Choroid plexus epithelial cell (primary cell): ENCODE data around the gene RPRD2.
"Not testable (repeated sequence)": the region's sequence is repeated elsewhere in the genome, so short reads cannot be mapped to it uniquely, and the experiment has no call there.

Source experiments
- DNase-seq: peaks from one replicate; pipeline ENCODE4 v3.0.0-alpha.2; 2010; ENCODE audit warnings: low read depth
- H3K4me3 ChIP-seq: 2 replicates; pipeline ENCODE4 v1.5.1; 2011; ENCODE audit warnings: low read depth, mild to moderate bottlenecking, control low read depth, low read length, moderate library complexity
- TF ChIP-seq, protein P1 (sequence below): conservative IDR thresholded peaks from 2 replicates; pipeline ENCODE4 v1.5.1; 2011; ENCODE audit warnings: low read depth, mild to moderate bottlenecking, control low read depth, inconsistent platforms, low read length, moderate library complexity

The RPRD2 gene

DNA sequence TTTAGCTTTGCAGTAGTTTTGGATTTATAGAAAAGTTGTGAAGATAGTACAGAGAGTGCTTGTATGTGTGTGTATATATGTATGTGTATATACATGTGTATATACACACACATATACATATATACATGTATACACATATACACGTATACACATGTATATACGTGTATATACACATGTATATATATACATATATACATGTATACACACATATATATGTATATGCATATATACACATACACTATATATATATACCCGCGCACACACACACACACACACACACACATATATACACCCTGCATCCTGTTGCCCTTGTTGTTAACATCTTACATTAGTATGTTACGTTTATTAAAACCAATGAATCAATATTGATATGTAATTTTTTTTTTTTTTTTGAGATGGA is 24.3 kb downstream of the RPRD2 start:
- TF ChIP-seq, protein P1, sequence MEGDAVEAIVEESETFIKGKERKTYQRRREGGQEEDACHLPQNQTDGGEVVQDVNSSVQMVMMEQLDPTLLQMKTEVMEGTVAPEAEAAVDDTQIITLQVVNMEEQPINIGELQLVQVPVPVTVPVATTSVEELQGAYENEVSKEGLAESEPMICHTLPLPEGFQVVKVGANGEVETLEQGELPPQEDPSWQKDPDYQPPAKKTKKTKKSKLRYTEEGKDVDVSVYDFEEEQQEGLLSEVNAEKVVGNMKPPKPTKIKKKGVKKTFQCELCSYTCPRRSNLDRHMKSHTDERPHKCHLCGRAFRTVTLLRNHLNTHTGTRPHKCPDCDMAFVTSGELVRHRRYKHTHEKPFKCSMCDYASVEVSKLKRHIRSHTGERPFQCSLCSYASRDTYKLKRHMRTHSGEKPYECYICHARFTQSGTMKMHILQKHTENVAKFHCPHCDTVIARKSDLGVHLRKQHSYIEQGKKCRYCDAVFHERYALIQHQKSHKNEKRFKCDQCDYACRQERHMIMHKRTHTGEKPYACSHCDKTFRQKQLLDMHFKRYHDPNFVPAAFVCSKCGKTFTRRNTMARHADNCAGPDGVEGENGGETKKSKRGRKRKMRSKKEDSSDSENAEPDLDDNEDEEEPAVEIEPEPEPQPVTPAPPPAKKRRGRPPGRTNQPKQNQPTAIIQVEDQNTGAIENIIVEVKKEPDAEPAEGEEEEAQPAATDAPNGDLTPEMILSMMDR, result no peak
- DNase-seq, result no peak
- no peak overlapping the region for H3K4me3 ChIP-seq

DNA sequence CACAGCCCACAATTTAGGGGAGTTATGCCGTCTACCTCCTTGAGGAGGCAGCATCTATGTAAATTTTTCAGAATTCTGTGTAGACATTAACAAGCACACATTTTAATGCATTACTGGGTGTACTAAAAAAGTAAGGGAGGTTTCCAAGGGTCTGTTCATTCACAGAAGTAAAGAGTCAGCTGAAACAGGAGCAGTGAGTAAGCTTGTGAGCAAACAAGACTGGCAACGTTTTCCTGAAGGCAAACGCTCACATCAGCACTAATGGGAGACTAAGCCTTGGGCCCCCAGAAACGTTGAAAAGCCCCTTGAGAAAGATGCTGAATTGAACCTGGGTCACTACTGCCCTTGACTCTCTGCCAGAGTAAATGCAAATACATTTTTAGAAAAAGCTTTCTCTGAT is 25.7 kb downstream of the RPRD2 start:
- H3K4me3 ChIP-seq, result no peak overlapping the region
- TF ChIP-seq, protein P1, result peak; percentile 31
- DNase-seq, result no peak

DNA sequence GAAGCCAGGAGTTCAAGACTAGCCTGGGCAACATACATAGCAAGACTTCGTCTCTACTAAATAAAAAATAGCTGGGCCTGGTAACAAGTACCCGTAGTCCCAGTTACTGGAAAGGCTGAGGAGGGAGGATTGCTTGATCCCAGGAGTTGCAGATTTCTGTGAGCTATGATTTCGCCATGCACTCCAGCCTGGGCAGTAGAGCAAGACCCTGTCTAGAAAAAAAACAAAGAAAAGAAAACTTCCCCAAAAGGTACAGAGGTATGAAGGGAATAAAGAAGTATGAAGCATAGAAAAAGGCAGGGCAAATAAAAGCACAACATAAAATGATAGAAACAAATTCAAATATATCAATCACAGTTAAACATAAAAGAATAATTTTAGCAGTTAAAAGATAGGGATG is 28.7 kb downstream of the RPRD2 start:
- H3K4me3 ChIP-seq, result no peak overlapping the region
- DNase-seq, result no peak
- TF ChIP-seq, protein P1, result no peak

DNA sequence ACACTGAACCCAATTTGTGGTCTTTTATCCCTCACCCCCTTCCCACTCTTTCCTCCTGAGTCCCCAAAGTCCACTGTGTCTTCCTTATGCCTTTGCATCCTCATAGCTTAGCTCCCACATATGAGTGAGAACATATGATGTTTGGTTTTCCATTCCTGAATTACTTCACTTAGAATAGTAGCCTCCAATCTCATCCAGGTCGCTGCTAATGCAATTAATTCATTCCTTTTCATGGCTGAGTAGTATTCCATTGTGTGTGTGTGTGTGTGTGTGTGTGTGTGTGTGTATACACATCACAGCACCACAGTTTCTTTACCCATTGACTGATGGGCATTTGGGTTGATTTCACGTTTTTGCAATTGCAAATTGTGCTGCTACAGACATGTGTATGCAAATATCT is 31.2 kb downstream of the RPRD2 start:
- H3K4me3 ChIP-seq, DNase-seq: not testable (repeated sequence)

DNA sequence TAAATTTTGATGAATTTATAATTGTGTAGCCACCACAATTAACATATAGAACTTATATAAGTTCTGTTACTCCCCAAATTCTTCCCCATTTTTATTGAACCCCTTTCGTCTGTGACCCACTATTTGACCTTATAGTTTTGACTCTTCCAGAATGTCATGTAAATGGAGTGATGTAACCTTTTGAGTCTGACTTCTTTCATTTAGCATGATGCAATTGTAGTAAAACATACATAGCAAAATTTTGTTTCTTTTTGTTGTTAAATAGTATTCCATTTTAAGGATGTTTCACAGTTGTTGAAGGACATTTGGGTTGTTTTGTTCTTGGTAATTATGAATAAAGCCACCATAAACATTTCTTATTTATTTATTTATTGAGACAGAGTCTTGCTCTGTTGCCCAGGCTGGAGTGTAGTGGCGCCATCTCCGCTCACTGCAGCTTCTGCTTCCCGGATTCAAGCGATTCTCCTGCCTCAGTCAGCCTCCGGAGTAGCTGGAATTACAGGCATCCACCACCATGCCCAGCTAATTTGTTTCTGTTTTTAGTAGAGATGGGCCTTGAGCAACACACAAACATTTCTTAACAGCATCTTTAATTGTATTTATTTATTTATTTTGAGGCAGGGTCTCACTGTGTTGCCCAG is 33.6 kb downstream of the RPRD2 start:
- DNase-seq, result no peak
- TF ChIP-seq, protein P1, result no peak
- no peak overlapping the region for H3K4me3 ChIP-seq

DNA sequence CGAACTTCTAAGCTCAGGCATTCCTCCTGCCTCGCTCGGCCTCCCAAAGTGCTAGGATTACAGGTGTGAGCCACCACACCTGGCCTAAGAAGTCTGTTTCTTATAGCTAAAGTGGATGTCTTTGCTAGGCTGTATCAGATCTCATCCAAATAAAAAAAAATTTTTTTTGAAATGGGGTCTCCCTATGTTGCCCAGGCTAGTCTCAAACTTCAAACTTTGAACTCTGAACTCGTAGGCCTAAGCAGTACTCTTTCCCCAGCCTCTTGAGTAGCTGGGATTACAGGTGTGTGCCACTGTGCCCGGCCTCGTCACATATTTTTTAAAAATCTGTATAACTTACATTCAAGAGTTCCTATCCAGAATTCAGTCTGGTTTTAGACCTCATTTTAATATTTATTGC is 40.5 kb downstream of the RPRD2 start:
- no peak overlapping the region for H3K4me3 ChIP-seq
- DNase-seq, result no peak
- TF ChIP-seq, protein P1, result no peak

DNA sequence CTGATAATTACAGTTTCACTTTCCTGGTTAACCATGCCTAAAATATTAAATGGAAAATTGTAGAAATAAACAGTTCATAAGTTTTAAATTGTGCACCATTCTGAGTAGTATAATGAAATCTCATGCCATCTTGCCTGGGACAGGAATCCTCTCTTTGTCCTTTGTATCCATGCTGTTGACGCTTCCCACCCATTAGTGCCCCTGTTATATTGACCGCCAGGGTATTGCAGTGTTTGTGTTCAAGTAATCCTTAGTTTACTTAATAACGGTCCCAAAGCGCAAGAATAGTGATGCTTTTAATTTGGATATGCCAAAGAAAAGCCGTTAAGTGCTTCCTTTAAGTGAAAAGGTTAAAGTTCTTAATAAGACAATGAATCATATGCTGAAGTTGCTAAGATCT is 41.7 kb downstream of the RPRD2 start:
- H3K4me3 ChIP-seq, result no peak overlapping the region
- TF ChIP-seq, protein P1, result no peak
- no peak for DNase-seq
